Glutamatergic neuron (in vitro differentiated cells): Measurements from ENCODE around the gene DCDC2C. TPM values are rescaled to one million over a fixed set of nuclear protein-coding genes. Genes with fewer than 3 reads are reported as not detected.
A peak's percentile ranks its signal among the peaks of the same experiment; 100 is the strongest.

Experiments
- DNase-seq: peaks from one replicate; pipeline ENCODE4 v3.0.0; 2022
- H3K27ac Mint-ChIP-seq: one replicate; pipeline ENCODE4 v1.8.0; 2020; ENCODE audit warnings: mild to moderate bottlenecking, mixed read lengths, inconsistent platforms; ENCODE audit not compliant: unreplicated experiment
- H3K27me3 Mint-ChIP-seq: one replicate; pipeline ENCODE4 v1.8.0; 2020; ENCODE audit warnings: mild to moderate bottlenecking, moderate library complexity, mixed read lengths, inconsistent platforms; ENCODE audit not compliant: unreplicated experiment
- H3K36me3 Mint-ChIP-seq: one replicate; pipeline ENCODE4 v1.8.0; 2020; ENCODE audit warnings: mild to moderate bottlenecking, mixed read lengths, inconsistent platforms; ENCODE audit not compliant: unreplicated experiment
- H3K4me1 Mint-ChIP-seq: one replicate; pipeline ENCODE4 v1.8.0; 2020; ENCODE audit warnings: mild to moderate bottlenecking, low read depth, mixed read lengths, inconsistent platforms; ENCODE audit not compliant: unreplicated experiment
- H3K4me3 Mint-ChIP-seq: one replicate; pipeline ENCODE4 v1.8.0; 2020; ENCODE audit warnings: mild to moderate bottlenecking, mixed read lengths, inconsistent platforms; ENCODE audit not compliant: unreplicated experiment
- H3K9me3 Mint-ChIP-seq: one replicate; pipeline ENCODE4 v1.8.0; 2020; ENCODE audit warnings: mild to moderate bottlenecking, moderate library complexity, mixed read lengths, inconsistent platforms; ENCODE audit not compliant: unreplicated experiment
- CTCF ChIP-seq: fragments of 200-600 bp; sonication (generic); IDR thresholded peaks from one replicate; pipeline ENCODE4 v1.5.0; 2021; ENCODE audit not compliant: partially characterized antibody, unreplicated experiment
- total RNA-seq: library from RNA; stranded (reverse); fragmentation: NEBNext Ultra II Directional; extraction: Animal tissue kit (Norgen Biotek cat#: 25700); gene quantifications from one replicate; pipeline ENCODE4 v1.2.1, GENCODE V29; 2021; ENCODE audit not compliant: unreplicated experiment

The DCDC2C gene
- total RNA-seq, 1 donor from 2014 or later, result not detected

GRCh38 chr2:3729055-3729448, 25.7 kb downstream of the DCDC2C start:
- Mint-ChIP-seq H3K4me1 (peaks cover 11% of the 10 kb centered on the region), H3K4me3 (no peak overlapping the region), H3K27ac (no peak overlapping the region), H3K9me3 (peaks cover 2% of the 10 kb centered on the region), H3K27me3 (no peaks in the 10 kb centered on the region), H3K36me3 (peaks cover 4% of the 10 kb centered on the region)
- no peak for TF ChIP-seq CTCF
- no peak for DNase-seq

GRCh38 chr2:3729786-3730185, 26.4 kb downstream of the DCDC2C start:
- Mint-ChIP-seq H3K4me3 (no peak overlapping the region), H3K27ac (no peak overlapping the region), H3K27me3 (no peaks in the 10 kb centered on the region), H3K4me1 (peaks cover 11% of the 10 kb centered on the region), H3K36me3 (peaks cover 4% of the 10 kb centered on the region), H3K9me3 (peaks cover 2% of the 10 kb centered on the region)
- DNase-seq, result no peak
- no peak for TF ChIP-seq CTCF

GRCh38 chr2:3730646-3731045, 27.3 kb downstream of the DCDC2C start:
- peaks cover 11% of the 10 kb centered on the region for H3K4me1 Mint-ChIP-seq
- DNase-seq, result no peak
- no peaks in the 10 kb centered on the region for H3K27me3 Mint-ChIP-seq
- H3K27ac Mint-ChIP-seq, result no peak overlapping the region
- peaks cover 4% of the 10 kb centered on the region for H3K36me3 Mint-ChIP-seq
- TF ChIP-seq CTCF, result no peak
- no peak overlapping the region for H3K4me3 Mint-ChIP-seq
- peaks cover 2% of the 10 kb centered on the region for H3K9me3 Mint-ChIP-seq

GRCh38 chr2:3731829-3732228, 28.5 kb downstream of the DCDC2C start:
- peak overlapping the region; percentile 31 for H3K27ac Mint-ChIP-seq
- DNase-seq, result no peak
- H3K4me3 Mint-ChIP-seq, result no peak overlapping the region
- no peaks in the 10 kb centered on the region for H3K27me3 Mint-ChIP-seq
- peaks cover 9% of the 10 kb centered on the region for H3K4me1 Mint-ChIP-seq
- TF ChIP-seq CTCF, result no peak
- peaks cover under 1% of the 10 kb centered on the region for H3K9me3 Mint-ChIP-seq
- H3K36me3 Mint-ChIP-seq, result peaks cover 4% of the 10 kb centered on the region

GRCh38 chr2:3736112-3736511, 32.7 kb downstream of the DCDC2C start:
- TF ChIP-seq CTCF, result no peak
- Mint-ChIP-seq H3K36me3 (peaks cover 4% of the 10 kb centered on the region), H3K9me3 (no peaks in the 10 kb centered on the region), H3K27me3 (no peaks in the 10 kb centered on the region), H3K4me3 (no peak overlapping the region), H3K27ac (no peak overlapping the region), H3K4me1 (peaks cover 8% of the 10 kb centered on the region)
- DNase-seq, result no peak
